HCT116 (cell line): ENCODE data around the gene CAMSAP1.

Source experiments
- CTCF ChIP-seq, 3 experiments: fragments of 200-600 bp in 1 of 3; sonication (generic) in 1 of 3; IDR thresholded peaks in 2 of 3; conservative IDR thresholded peaks in 1 of 3; 2 replicates each; pipeline ENCODE4 v1.5.1; 2012 to 2017; ENCODE audit warnings: low read depth in 2 of 3, low read length in 2 of 3, antibody characterized with exemption in 1 of 3, borderline replicate concordance in 1 of 3, control low read depth in 1 of 3, mild to moderate bottlenecking in 1 of 3, mixed read lengths in 1 of 3, mixed run types in 1 of 3, moderate library complexity in 1 of 3; ENCODE audit not compliant: insufficient read depth in 1 of 3
- EZH2 ChIP-seq: fragments of 200-600 bp; sonication (generic); IDR thresholded peaks from 2 replicates; pipeline ENCODE4 v1.6.1; 2017; ENCODE audit warnings: antibody characterized with exemption, mixed run types
- EZH2phosphoT487 ChIP-seq: fragments of 200-600 bp; IDR thresholded peaks from 2 replicates; pipeline ENCODE4 v1.6.1; 2018; ENCODE audit warnings: antibody characterized with exemption, borderline replicate concordance
- FOSL1 ChIP-seq: IDR thresholded peaks from 2 replicates; pipeline ENCODE4 v1.6.1; 2012; ENCODE audit warnings: low read depth
- MAX ChIP-seq: IDR thresholded peaks from 2 replicates; pipeline ENCODE4 v1.6.1; 2012
- POLR2A ChIP-seq: IDR thresholded peaks from 2 replicates; pipeline ENCODE4 v1.7.0; 2011; ENCODE audit warnings: borderline replicate concordance; ENCODE audit not compliant: insufficient read depth, insufficient read length; ENCODE audit errors: extremely low read depth
- POLR2AphosphoS5 ChIP-seq: IDR thresholded peaks from 2 replicates; pipeline ENCODE4 v1.6.1; 2011; ENCODE audit warnings: mild to moderate bottlenecking, low read depth, low read length, moderate library complexity
- RAD21 ChIP-seq: IDR thresholded peaks from 2 replicates; pipeline ENCODE4 v1.6.1; 2012; ENCODE audit warnings: low read depth, mild to moderate bottlenecking
- REST ChIP-seq: IDR thresholded peaks from 2 replicates; pipeline ENCODE4 v1.6.1; 2012; ENCODE audit warnings: low read depth
- SIN3A ChIP-seq: IDR thresholded peaks from 2 replicates; pipeline ENCODE4 v1.6.1; 2012; ENCODE audit warnings: low read depth
- TCF7L2 ChIP-seq: IDR thresholded peaks from 2 replicates; pipeline ENCODE4 v1.7.0; 2011; ENCODE audit warnings: borderline replicate concordance, inconsistent platforms; ENCODE audit not compliant: insufficient read depth, insufficient read length; ENCODE audit errors: extremely low read depth

- TF ChIP-seq CTCF (IDR thresholded peaks at IDR 0.05 in 2 of 3, conservative IDR thresholded peaks at IDR 0.05 in 1 of 3; ENCODE audit: borderline replicate concordance in 1 of 3, insufficient read depth in 1 of 3, low read depth in 2 of 3, low read length in 2 of 3) (no peak), EZH2 (no peak), POLR2AphosphoS5 (no peak), POLR2A (no peak), RAD21 (no peak), TCF7L2 (no peak), REST (no peak), FOSL1 (no peak), MAX (no peak), EZH2phosphoT487 (no peak), SIN3A (no peak)
These were observed 93.6 kb downstream of the CAMSAP1 start for GRCh38 chr9:135813671-135814290.
